MM.1S (cell line): ENCODE measurements around the gene MVP.
A peak's percentile ranks its signal among the peaks of the same experiment; 100 is the strongest.
"Not testable (repeated sequence)": the region's sequence is repeated elsewhere in the genome, so short reads cannot be mapped to it uniquely, and the experiment has no call there.

Experiments used
- DNase-seq: peaks from one replicate; pipeline ENCODE4 v3.0.0-alpha.2; 2015
- H2AFZ ChIP-seq: fragments of 300-600 bp; sonication (generic); 2 replicates; pipeline ENCODE4 v1.6.0; 2016; ENCODE audit warnings: antibody characterized with exemption, low read length
- H3F3A ChIP-seq: fragments of 300-600 bp; sonication (generic); 2 replicates; pipeline ENCODE4 v1.6.1; 2016; ENCODE audit warnings: mild to moderate bottlenecking, antibody characterized with exemption, low read length, moderate library complexity, mixed read lengths; ENCODE audit not compliant: insufficient read depth
- H3K27ac ChIP-seq: fragments of 300-600 bp; sonication (generic); 2 replicates; pipeline ENCODE4 v1.5.1; 2016; ENCODE audit warnings: mild to moderate bottlenecking, low read length
- H3K27me3 ChIP-seq: fragments of 300-600 bp; sonication (generic); replicated peaks from 2 replicates; pipeline ENCODE4 v1.6.0; 2016; ENCODE audit warnings: low read length; ENCODE audit not compliant: insufficient read depth
- H3K36me3 ChIP-seq: fragments of 300-600 bp; sonication (generic); replicated peaks from 2 replicates; pipeline ENCODE4 v1.6.1; 2016; ENCODE audit warnings: mild to moderate bottlenecking, low read length, mixed read lengths; ENCODE audit not compliant: insufficient read depth
- H3K4me1 ChIP-seq: fragments of 300-600 bp; sonication (generic); 2 replicates; pipeline ENCODE4 v1.6.1; 2016; ENCODE audit warnings: low read length, mixed read lengths
- H3K4me2 ChIP-seq: fragments of 300-600 bp; sonication (generic); 2 replicates; pipeline ENCODE4 v1.6.0; 2016; ENCODE audit warnings: low read depth, low read length
- H3K4me3 ChIP-seq: fragments of 300-600 bp; sonication (generic); 2 replicates; pipeline ENCODE4 v1.5.1; 2016; ENCODE audit warnings: low read length, mixed read lengths
- H3K79me2 ChIP-seq: fragments of 300-600 bp; sonication (generic); 2 replicates; pipeline ENCODE4 v1.6.1; 2016; ENCODE audit warnings: mixed run types, low read length, mixed read lengths
- H3K9ac ChIP-seq: fragments of 300-600 bp; sonication (generic); 2 replicates; pipeline ENCODE4 v1.6.1; 2016; ENCODE audit warnings: low read length, mixed read lengths
- H3K9me2 ChIP-seq: fragments of 300-600 bp; sonication (generic); replicated peaks from 2 replicates; pipeline ENCODE4 v1.6.1; 2016; ENCODE audit warnings: mild to moderate bottlenecking, low read length, mixed read lengths; ENCODE audit not compliant: insufficient read depth
- H3K9me3 ChIP-seq: fragments of 300-600 bp; sonication (generic); replicated peaks from 2 replicates; pipeline ENCODE4 v1.6.1; 2016; ENCODE audit warnings: mild to moderate bottlenecking, low read length, mixed read lengths; ENCODE audit not compliant: insufficient read depth
- H4K20me1 ChIP-seq: fragments of 300-600 bp; sonication (generic); 2 replicates; pipeline ENCODE4 v1.6.1; 2016; ENCODE audit warnings: mild to moderate bottlenecking, low read length, moderate library complexity, mixed read lengths; ENCODE audit not compliant: insufficient read depth
- CTCF ChIP-seq: fragments of 300-600 bp; sonication (generic); IDR thresholded peaks from 2 replicates; pipeline ENCODE4 v1.5.1; 2016; ENCODE audit warnings: antibody characterized with exemption, low read length, mixed read lengths
- EZH2 ChIP-seq: fragments of 300-600 bp; sonication (generic); optimal IDR thresholded peaks from 2 replicates; pipeline ENCODE3; 2017; ENCODE audit warnings: low read depth, mild to moderate bottlenecking, antibody characterized with exemption, low read length, mixed read lengths
- EZH2phosphoT487 ChIP-seq: fragments of 300-600 bp; sonication (generic); IDR thresholded peaks from 2 replicates; pipeline ENCODE4 v1.6.1; 2018; ENCODE audit warnings: antibody characterized with exemption, low read length

MVP gene

GRCh38 chr16:29820271-29820701 is at the start of gene MVP:
MVP (plus strand) TSS chr16:29820462; CDS start chr16:29830550, 10,088 bp downstream.
- Histone ChIP-seq H3K9ac (peak within 1 kb of the TSS; percentile 68), H2AFZ (no peak within 1 kb of the TSS), H3K4me3 (peak within 1 kb of the TSS; percentile 70), H3K36me3 (no peaks in the 10 kb centered on the region), H4K20me1 (no peaks in the 10 kb centered on the region), H3K4me2 (peak within 1 kb of the TSS; percentile 90), H3K79me2 (peaks cover 80% of the 10 kb centered on the region), H3K9me3 (no peaks in the 10 kb centered on the region), H3K4me1 (peaks cover 46% of the 10 kb centered on the region), H3F3A (peaks cover 41% of the 10 kb centered on the region), H3K27me3 (no peaks in the 10 kb centered on the region), H3K9me2 (no peaks in the 10 kb centered on the region), H3K27ac (peak within 1 kb of the TSS; percentile 80)
- peak; percentile 78 for DNase-seq
- TF ChIP-seq EZH2phosphoT487, result no peak

- not testable (repeated sequence) for H3K4me2 ChIP-seq
These were observed 47.9 kb upstream of the MVP start for GRCh38 chr16:29772330-29772729.

GRCh38 chr16:29774730-29775129 is 45.5 kb upstream of the MVP start:
- no peak for DNase-seq
- no peak overlapping the region for H3K9ac ChIP-seq
- TF ChIP-seq CTCF, result no peak
- no peak for TF ChIP-seq EZH2phosphoT487
- no peak for TF ChIP-seq EZH2
- no peak overlapping the region for H3K27ac ChIP-seq
- H3K9me3 ChIP-seq, result no peaks in the 10 kb centered on the region
- no peaks in the 10 kb centered on the region for H3K27me3 ChIP-seq
- H3K4me1 ChIP-seq, result no peaks in the 10 kb centered on the region
- H4K20me1 ChIP-seq, result no peaks in the 10 kb centered on the region
- H3K36me3 ChIP-seq, result no peaks in the 10 kb centered on the region
- H3K4me2 ChIP-seq, result no peak overlapping the region
- H3F3A ChIP-seq, result no peaks in the 10 kb centered on the region
- no peak overlapping the region for H2AFZ ChIP-seq
- H3K4me3 ChIP-seq, result no peak overlapping the region
- H3K79me2 ChIP-seq, result no peaks in the 10 kb centered on the region
- no peaks in the 10 kb centered on the region for H3K9me2 ChIP-seq

More at GRCh38 chr16:29772330-29772729, 47.9 kb upstream of the MVP start:
- not testable (repeated sequence) for H4K20me1 ChIP-seq, H3K9me2 ChIP-seq, DNase-seq, H3K4me3 ChIP-seq, H3K79me2 ChIP-seq, H3K9me3 ChIP-seq, H3K27me3 ChIP-seq, H3K27ac ChIP-seq, H3K9ac ChIP-seq, H3K36me3 ChIP-seq, H2AFZ ChIP-seq, H3K4me1 ChIP-seq, H3F3A ChIP-seq

- Histone ChIP-seq H3K4me1 (no peaks in the 10 kb centered on the region), H2AFZ (no peak overlapping the region), H3K79me2 (no peaks in the 10 kb centered on the region), H4K20me1 (no peaks in the 10 kb centered on the region), H3K36me3 (no peaks in the 10 kb centered on the region), H3F3A (no peaks in the 10 kb centered on the region), H3K9ac (no peak overlapping the region), H3K27me3 (no peaks in the 10 kb centered on the region), H3K9me3 (no peaks in the 10 kb centered on the region), H3K4me2 (no peak overlapping the region), H3K27ac (no peak overlapping the region), H3K9me2 (no peaks in the 10 kb centered on the region), H3K4me3 (no peak overlapping the region)
- DNase-seq, result no peak
- no peak for TF ChIP-seq EZH2phosphoT487
- TF ChIP-seq CTCF, result no peak
- TF ChIP-seq EZH2, result no peak
These were observed 44.4 kb upstream of the MVP start for GRCh38 chr16:29775742-29776408.
